Loucy (cell line): ENCODE data around the gene LIN52.

ENCODE experiments used
- H2AFZ ChIP-seq: fragments of 200-600 bp; sonication (generic); 2 replicates; pipeline ENCODE4 v1.6.0; 2016; ENCODE audit warnings: antibody characterized with exemption, mild to moderate bottlenecking, low read length, moderate library complexity
- H3F3A ChIP-seq: fragments of 200-600 bp; 2 replicates; pipeline ENCODE4 v1.6.0; 2016; ENCODE audit warnings: antibody characterized with exemption, low read depth, mild to moderate bottlenecking
- H3K27me3 ChIP-seq: fragments of 200-600 bp; sonication (generic); 2 replicates; pipeline ENCODE4 v1.6.1; 2014; ENCODE audit warnings: low read length, mild to moderate bottlenecking; ENCODE audit not compliant: insufficient read depth, poor library complexity, severe bottlenecking
- H3K36me3 ChIP-seq: fragments of 200-600 bp; sonication (generic); 2 replicates; pipeline ENCODE4 v1.6.1; 2016; ENCODE audit warnings: low read length; ENCODE audit not compliant: insufficient read depth
- H3K4me1 ChIP-seq: fragments of 200-600 bp; sonication (generic); 2 replicates; pipeline ENCODE4 v1.5.1; 2014; ENCODE audit warnings: low read length, mild to moderate bottlenecking; ENCODE audit not compliant: insufficient read depth, poor library complexity, severe bottlenecking
- H3K4me2 ChIP-seq: fragments of 200-600 bp; sonication (generic); 2 replicates; pipeline ENCODE4 v1.6.0; 2014; ENCODE audit warnings: antibody characterized with exemption, low read length, low read depth, mild to moderate bottlenecking; ENCODE audit not compliant: poor library complexity, severe bottlenecking
- H3K4me3 ChIP-seq: fragments of 200-600 bp; sonication (generic); 2 replicates; pipeline ENCODE4 v1.5.1; 2014; ENCODE audit warnings: low read length, mild to moderate bottlenecking, mixed read lengths; ENCODE audit not compliant: poor library complexity, severe bottlenecking
- H3K79me2 ChIP-seq: fragments of 200-600 bp; sonication (generic); 2 replicates; pipeline ENCODE4 v1.6.1; 2014; ENCODE audit warnings: low read length; ENCODE audit not compliant: insufficient read depth
- H3K9ac ChIP-seq: fragments of 200-600 bp; sonication (generic); 2 replicates; pipeline ENCODE4 v1.6.0; 2014; ENCODE audit warnings: mild to moderate bottlenecking, low read depth, low read length, moderate library complexity; ENCODE audit not compliant: poor library complexity, severe bottlenecking
- H3K9me2 ChIP-seq: fragments of 200-600 bp; sonication (generic); replicated peaks from 2 replicates; pipeline ENCODE4 v1.6.1; 2016; ENCODE audit warnings: low read depth, low read length, mixed read lengths
- H3K9me3 ChIP-seq: fragments of 200-600 bp; sonication (generic); 2 replicates; pipeline ENCODE4 v1.6.1; 2014; ENCODE audit warnings: mild to moderate bottlenecking, antibody characterized with exemption, low read length, low read depth; ENCODE audit not compliant: insufficient read depth
- H4K20me1 ChIP-seq: fragments of 200-600 bp; sonication (generic); 2 replicates; pipeline ENCODE4 v1.6.0; 2014; ENCODE audit warnings: antibody characterized with exemption, low read length, mild to moderate bottlenecking; ENCODE audit not compliant: insufficient read depth, poor library complexity, severe bottlenecking
- EZH2phosphoT487 ChIP-seq: fragments of 200-600 bp; IDR thresholded peaks from 2 replicates; pipeline ENCODE4 v1.6.1; 2018; ENCODE audit warnings: antibody characterized with exemption, mild to moderate bottlenecking, moderate library complexity, borderline replicate concordance
- TF ChIP-seq, protein P1 (sequence below): fragments of 200-600 bp; sonication (generic); conservative IDR thresholded peaks from 2 replicates; pipeline ENCODE4 v1.5.1; 2014; ENCODE audit warnings: mild to moderate bottlenecking, antibody characterized with exemption, low read length

The LIN52 gene

GRCh38 chr14:74218462-74218861, 133.7 kb downstream of the LIN52 start:
- Histone ChIP-seq H3K27me3 (no peaks in the 10 kb centered on the region), H3K36me3 (no peaks in the 10 kb centered on the region), H3K4me1 (peaks cover 3% of the 10 kb centered on the region), H2AFZ (no peak overlapping the region), H3K4me3 (no peak overlapping the region), H3K4me2 (no peak overlapping the region), H3F3A (no peaks in the 10 kb centered on the region), H3K9me3 (no peaks in the 10 kb centered on the region), H3K9ac (no peak overlapping the region), H3K9me2 (no peaks in the 10 kb centered on the region), H4K20me1 (no peaks in the 10 kb centered on the region), H3K79me2 (no peaks in the 10 kb centered on the region)
- no peak for TF ChIP-seq EZH2phosphoT487
- TF ChIP-seq, protein P1, sequence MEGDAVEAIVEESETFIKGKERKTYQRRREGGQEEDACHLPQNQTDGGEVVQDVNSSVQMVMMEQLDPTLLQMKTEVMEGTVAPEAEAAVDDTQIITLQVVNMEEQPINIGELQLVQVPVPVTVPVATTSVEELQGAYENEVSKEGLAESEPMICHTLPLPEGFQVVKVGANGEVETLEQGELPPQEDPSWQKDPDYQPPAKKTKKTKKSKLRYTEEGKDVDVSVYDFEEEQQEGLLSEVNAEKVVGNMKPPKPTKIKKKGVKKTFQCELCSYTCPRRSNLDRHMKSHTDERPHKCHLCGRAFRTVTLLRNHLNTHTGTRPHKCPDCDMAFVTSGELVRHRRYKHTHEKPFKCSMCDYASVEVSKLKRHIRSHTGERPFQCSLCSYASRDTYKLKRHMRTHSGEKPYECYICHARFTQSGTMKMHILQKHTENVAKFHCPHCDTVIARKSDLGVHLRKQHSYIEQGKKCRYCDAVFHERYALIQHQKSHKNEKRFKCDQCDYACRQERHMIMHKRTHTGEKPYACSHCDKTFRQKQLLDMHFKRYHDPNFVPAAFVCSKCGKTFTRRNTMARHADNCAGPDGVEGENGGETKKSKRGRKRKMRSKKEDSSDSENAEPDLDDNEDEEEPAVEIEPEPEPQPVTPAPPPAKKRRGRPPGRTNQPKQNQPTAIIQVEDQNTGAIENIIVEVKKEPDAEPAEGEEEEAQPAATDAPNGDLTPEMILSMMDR: no peak

DNA sequence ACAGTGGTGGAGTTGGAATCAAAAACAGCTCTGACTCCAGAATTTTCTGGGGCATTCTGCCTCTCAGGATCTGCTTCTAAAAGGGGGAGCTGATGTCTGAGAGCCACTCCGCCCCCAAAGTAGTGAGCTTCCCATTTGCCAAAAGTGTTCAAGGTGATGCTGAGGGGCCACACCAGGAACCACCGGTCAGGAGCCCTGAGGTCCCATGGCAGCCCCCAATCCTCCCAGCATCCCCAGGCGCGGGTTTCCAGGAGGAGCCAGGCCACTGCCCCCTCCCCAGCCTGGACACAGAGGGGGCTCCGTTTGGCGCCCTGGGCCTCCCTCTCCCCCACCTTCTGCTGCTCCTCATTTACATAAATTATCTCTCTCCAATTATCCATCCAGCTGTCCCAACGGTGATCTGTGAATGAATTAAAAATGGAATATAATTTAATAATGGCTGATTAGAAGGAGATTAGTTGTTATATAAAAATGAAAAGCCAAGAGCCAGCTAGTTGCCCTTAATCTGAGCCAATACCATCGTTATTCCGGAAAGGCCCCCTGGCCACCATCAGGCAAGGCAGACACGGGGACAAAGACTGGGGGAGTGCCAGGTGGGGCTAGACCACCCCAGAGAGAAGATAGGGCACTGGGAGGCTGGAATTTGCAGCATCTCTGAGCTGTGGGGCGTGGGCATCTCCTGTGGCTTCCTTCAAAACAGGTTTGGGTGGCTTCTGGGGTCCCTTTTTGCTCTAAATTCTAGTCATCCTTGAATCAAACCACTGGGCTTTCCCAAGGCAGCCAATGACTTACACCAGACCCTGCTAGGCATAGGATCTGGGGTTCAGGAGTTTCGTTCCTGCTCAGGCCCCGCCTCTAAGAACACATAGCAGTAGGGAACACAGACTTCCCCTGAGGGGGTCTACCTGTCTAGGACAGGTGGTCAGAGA, 134.8 kb downstream of the LIN52 start:
- Histone ChIP-seq H3K36me3 (no peaks in the 10 kb centered on the region), H4K20me1 (no peaks in the 10 kb centered on the region), H3K4me3 (no peak overlapping the region), H3K9ac (no peak overlapping the region), H3K4me1 (peaks cover 3% of the 10 kb centered on the region), H3F3A (no peaks in the 10 kb centered on the region), H3K79me2 (no peaks in the 10 kb centered on the region), H3K9me2 (no peaks in the 10 kb centered on the region), H3K27me3 (no peaks in the 10 kb centered on the region), H3K4me2 (no peak overlapping the region), H3K9me3 (no peaks in the 10 kb centered on the region), H2AFZ (no peak overlapping the region)
- TF ChIP-seq EZH2phosphoT487: no peak
- TF ChIP-seq, protein P1: no peak

GRCh38 chr14:74220991-74221390, 136.2 kb downstream of the LIN52 start:
- Histone ChIP-seq H4K20me1 (no peaks in the 10 kb centered on the region), H3K79me2 (no peaks in the 10 kb centered on the region), H3K4me1 (peaks cover 3% of the 10 kb centered on the region), H3K36me3 (no peaks in the 10 kb centered on the region), H3K9ac (no peak overlapping the region), H3K9me3 (no peaks in the 10 kb centered on the region), H3K9me2 (no peaks in the 10 kb centered on the region), H3F3A (no peaks in the 10 kb centered on the region), H3K27me3 (no peaks in the 10 kb centered on the region), H2AFZ (no peak overlapping the region), H3K4me3 (no peak overlapping the region), H3K4me2 (no peak overlapping the region)
- TF ChIP-seq, protein P1: no peak
- no peak for TF ChIP-seq EZH2phosphoT487
